ENCODE measurements around the gene NECTIN3.
A peak's percentile ranks its signal among the peaks of the same experiment; 100 is the strongest.

Gene NECTIN3

DNA sequence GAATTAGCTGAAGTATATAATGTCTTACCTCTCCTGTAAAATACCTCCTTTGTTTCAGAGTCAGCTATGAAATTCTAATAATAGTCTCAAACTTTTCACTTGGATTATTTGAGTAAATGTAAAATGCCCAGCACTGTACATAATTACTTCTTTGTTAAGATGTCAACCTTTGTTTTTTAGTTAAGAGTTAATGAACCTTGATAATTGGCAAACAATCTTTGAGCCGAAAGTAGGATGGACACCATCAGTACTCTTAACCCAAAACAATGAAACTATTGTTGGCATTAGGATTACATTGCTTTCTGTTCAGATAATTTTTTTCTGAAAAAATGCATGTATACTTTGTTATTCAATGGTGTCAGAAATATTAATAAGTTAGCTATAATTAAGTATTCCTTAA, 3.0 kb upstream of the NECTIN3 start:
- H3K9me3 ChIP-seq (ENCODE audit: control insufficient read depth, insufficient read depth, low read depth, low read length) = no peaks in the 10 kb centered on the region
- H3K4me3 ChIP-seq (ENCODE audit: low read depth, low read length) = no peak overlapping the region
- H3K36me3 ChIP-seq (ENCODE audit: control insufficient read depth in 2 of 2, insufficient read depth in 1 of 2, low read length in 2 of 2) = no peaks in the 10 kb centered on the region
- CTCF ChIA-PET = interaction anchor here (0.7 kb wide), 1 partner anchor 75 kb away, joined by 4 read pairs; no protein-coding TSS in a partner anchor
- POLR2A ChIA-PET = no interaction called here
- TF ChIP-seq ZNF664 (tag by site-specific recombination; IDR thresholded peaks at IDR 0.05) (no peak), ZNF366 (tag by site-specific recombination; conservative IDR thresholded peaks at IDR 0.05) (no peak), ZEB2 (tag by site-specific recombination; IDR thresholded peaks at IDR 0.05) (no peak), ZNF791 (tag by site-specific recombination; IDR thresholded peaks at IDR 0.05) (no peak), ZNF501 (tag by site-specific recombination; IDR thresholded peaks at IDR 0.05) (no peak), ZNF416 (tag by site-specific recombination; IDR thresholded peaks at IDR 0.05) (no peak), KLF8 (tag by site-specific recombination; IDR thresholded peaks at IDR 0.05) (no peak), REPIN1 (tag by site-specific recombination; IDR thresholded peaks at IDR 0.05; ENCODE audit: low read depth) (no peak), ZSCAN23 (tag by site-specific recombination; IDR thresholded peaks at IDR 0.05) (no peak), EGR2 (tag by site-specific recombination; IDR thresholded peaks at IDR 0.05; ENCODE audit: low read depth) (no peak), ZNF571 (tag by site-specific recombination; IDR thresholded peaks at IDR 0.05) (no peak), ZFP69B (tag by site-specific recombination; IDR thresholded peaks at IDR 0.05) (no peak)
- TF ChIP-seq, protein P1, sequence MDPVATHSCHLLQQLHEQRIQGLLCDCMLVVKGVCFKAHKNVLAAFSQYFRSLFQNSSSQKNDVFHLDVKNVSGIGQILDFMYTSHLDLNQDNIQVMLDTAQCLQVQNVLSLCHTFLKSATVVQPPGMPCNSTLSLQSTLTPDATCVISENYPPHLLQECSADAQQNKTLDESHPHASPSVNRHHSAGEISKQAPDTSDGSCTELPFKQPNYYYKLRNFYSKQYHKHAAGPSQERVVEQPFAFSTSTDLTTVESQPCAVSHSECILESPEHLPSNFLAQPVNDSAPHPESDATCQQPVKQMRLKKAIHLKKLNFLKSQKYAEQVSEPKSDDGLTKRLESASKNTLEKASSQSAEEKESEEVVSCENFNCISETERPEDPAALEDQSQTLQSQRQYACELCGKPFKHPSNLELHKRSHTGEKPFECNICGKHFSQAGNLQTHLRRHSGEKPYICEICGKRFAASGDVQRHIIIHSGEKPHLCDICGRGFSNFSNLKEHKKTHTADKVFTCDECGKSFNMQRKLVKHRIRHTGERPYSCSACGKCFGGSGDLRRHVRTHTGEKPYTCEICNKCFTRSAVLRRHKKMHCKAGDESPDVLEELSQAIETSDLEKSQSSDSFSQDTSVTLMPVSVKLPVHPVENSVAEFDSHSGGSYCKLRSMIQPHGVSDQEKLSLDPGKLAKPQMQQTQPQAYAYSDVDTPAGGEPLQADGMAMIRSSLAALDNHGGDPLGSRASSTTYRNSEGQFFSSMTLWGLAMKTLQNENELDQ (tag by site-specific recombination; IDR thresholded peaks at IDR 0.05; ENCODE audit: low read depth) = no peak
- TF ChIP-seq, protein P2, sequence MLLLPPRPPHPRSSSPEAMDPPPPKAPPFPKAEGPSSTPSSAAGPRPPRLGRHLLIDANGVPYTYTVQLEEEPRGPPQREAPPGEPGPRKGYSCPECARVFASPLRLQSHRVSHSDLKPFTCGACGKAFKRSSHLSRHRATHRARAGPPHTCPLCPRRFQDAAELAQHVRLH (tag by site-specific recombination; IDR thresholded peaks at IDR 0.05) = no peak
- TF ChIP-seq, protein P3, sequence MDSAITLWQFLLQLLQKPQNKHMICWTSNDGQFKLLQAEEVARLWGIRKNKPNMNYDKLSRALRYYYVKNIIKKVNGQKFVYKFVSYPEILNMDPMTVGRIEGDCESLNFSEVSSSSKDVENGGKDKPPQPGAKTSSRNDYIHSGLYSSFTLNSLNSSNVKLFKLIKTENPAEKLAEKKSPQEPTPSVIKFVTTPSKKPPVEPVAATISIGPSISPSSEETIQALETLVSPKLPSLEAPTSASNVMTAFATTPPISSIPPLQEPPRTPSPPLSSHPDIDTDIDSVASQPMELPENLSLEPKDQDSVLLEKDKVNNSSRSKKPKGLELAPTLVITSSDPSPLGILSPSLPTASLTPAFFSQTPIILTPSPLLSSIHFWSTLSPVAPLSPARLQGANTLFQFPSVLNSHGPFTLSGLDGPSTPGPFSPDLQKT (IDR thresholded peaks at IDR 0.05; ENCODE audit: borderline replicate concordance, low read depth, low read length) = no peak
- TF ChIP-seq, protein P4, sequence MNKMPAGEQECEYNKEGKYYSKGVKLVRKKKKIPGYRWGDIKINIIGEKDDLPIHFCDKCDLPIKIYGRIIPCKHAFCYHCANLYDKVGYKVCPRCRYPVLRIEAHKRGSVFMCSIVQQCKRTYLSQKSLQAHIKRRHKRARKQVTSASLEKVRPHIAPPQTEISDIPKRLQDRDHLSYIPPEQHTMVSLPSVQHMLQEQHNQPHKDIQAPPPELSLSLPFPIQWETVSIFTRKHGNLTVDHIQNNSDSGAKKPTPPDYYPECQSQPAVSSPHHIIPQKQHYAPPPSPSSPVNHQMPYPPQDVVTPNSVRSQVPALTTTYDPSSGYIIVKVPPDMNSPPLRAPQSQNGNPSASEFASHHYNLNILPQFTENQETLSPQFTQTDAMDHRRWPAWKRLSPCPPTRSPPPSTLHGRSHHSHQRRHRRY (tag by site-specific recombination; IDR thresholded peaks at IDR 0.05) = no peak
- H3K4me1 ChIP-seq (ENCODE audit: control insufficient read depth, insufficient read depth, low read length) = no peaks in the 10 kb centered on the region
- no peak overlapping the region for H3K27ac ChIP-seq (ENCODE audit: extremely low read depth, low read depth, low read length)

DNA sequence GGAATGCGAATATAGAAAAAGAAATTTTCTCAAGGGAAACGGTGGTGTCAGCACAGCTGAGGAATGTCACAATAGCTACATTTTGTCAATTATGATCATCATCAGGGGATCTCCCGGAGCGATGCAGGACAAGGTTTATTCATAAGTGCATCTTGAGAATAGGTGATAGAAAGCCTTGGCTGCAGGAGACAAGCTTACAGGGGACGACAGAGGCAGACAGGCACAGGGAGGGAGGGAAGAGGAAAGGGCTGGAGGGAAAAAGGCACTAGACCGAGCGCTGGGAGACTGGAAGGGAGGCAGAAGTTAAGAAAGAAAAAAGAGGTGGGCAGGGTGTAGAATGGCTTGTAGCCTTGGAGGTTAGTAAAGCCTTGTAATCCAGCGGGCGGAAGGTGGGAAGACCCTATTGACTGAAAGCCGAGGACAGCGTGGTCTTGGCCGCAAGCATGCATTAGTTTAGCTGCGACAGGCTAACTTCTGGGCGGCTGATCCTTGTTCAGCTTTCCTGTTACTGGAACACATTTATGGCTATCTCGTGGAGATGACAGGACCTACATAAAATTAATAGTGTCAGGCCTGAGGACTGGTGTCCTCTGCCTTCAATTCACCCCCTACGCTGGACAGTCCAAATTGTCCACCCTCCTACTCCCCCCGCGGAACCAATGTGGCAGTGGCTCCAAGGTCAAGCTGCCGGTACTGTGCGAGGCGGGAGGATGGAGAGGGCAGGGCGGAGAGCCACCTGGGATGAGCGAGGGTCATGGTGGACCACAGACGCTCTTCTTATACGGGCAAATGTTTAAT, 1.4 kb upstream of the NECTIN3 start:
- CTCF ChIA-PET = interaction anchor here (0.7 to 1.3 kb wide), 2 partner anchors 10 to 15 kb away, joined by 3 to 6 read pairs; no protein-coding TSS in a partner anchor
- Histone ChIP-seq H3K36me3 (ENCODE audit: control insufficient read depth in 2 of 2, insufficient read depth in 1 of 2, low read length in 2 of 2) (no peaks in the 10 kb centered on the region), H3K9me3 (ENCODE audit: control insufficient read depth, insufficient read depth, low read depth, low read length) (no peaks in the 10 kb centered on the region), H3K4me3 (ENCODE audit: low read depth, low read length) (peak overlapping the region; percentile 80), H3K27ac (ENCODE audit: extremely low read depth, low read depth, low read length) (peak overlapping the region; percentile 71; the same call in 1 of the 2 replicates), H3K4me1 (ENCODE audit: control insufficient read depth, insufficient read depth, low read length) (0 out of 2 replicates have a peak, but pooled peaks cover 2% of the 10 kb centered on the region)
- POLR2A ChIA-PET = no interaction called here
- TF ChIP-seq ZNF23 (tag by site-specific recombination; IDR thresholded peaks at IDR 0.05; ENCODE audit: borderline replicate concordance) (no peak), ZBTB7A (tag by site-specific recombination; IDR thresholded peaks at IDR 0.05; ENCODE audit: low read depth) (no peak), ZNF221 (tag by site-specific recombination; IDR thresholded peaks at IDR 0.05; ENCODE audit: borderline replicate concordance) (no peak), ZNF133 (tag by site-specific recombination; IDR thresholded peaks at IDR 0.05) (no peak), ZNF324 (tag by site-specific recombination; IDR thresholded peaks at IDR 0.05) (no peak), ZBTB1 (tag by site-specific recombination; IDR thresholded peaks at IDR 0.05) (no peak), ZNF175 (tag by site-specific recombination; IDR thresholded peaks at IDR 0.05) (no peak), SETDB1 (IDR thresholded peaks at IDR 0.05; ENCODE audit: insufficient read length, low read length) (no peak), ZSCAN23 (tag by site-specific recombination; IDR thresholded peaks at IDR 0.05) (no peak), ZNF701 (tag by site-specific recombination; IDR thresholded peaks at IDR 0.05) (no peak)
- TF ChIP-seq, protein P5, sequence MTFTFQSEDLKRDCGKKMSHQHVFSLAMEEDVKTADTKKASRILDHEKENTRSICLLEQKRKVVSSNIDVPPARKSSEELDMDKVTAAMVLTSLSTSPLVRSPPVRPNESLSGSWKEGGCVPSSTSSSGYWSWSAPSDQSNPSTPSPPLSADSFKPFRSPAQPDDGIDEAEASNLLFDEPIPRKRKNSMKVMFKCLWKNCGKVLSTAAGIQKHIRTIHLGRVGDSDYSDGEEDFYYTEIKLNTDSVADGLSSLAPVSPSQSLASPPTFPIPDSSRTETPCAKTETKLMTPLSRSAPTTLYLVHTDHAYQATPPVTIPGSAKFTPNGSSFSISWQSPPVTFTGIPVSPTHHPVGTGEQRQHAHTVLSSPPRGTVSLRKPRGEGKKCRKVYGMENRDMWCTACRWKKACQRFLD (tag by site-specific recombination; IDR thresholded peaks at IDR 0.05) = no peak
- TF ChIP-seq, protein P6, sequence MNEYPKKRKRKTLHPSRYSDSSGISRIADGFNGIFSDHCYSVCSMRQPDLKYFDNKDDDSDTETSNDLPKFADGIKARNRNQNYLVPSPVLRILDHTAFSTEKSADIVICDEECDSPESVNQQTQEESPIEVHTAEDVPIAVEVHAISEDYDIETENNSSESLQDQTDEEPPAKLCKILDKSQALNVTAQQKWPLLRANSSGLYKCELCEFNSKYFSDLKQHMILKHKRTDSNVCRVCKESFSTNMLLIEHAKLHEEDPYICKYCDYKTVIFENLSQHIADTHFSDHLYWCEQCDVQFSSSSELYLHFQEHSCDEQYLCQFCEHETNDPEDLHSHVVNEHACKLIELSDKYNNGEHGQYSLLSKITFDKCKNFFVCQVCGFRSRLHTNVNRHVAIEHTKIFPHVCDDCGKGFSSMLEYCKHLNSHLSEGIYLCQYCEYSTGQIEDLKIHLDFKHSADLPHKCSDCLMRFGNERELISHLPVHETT (tag by site-specific recombination; IDR thresholded peaks at IDR 0.05) = no peak

All from HEK293 (cell line).